ENCODE data around the gene PRKCE.

DNA sequence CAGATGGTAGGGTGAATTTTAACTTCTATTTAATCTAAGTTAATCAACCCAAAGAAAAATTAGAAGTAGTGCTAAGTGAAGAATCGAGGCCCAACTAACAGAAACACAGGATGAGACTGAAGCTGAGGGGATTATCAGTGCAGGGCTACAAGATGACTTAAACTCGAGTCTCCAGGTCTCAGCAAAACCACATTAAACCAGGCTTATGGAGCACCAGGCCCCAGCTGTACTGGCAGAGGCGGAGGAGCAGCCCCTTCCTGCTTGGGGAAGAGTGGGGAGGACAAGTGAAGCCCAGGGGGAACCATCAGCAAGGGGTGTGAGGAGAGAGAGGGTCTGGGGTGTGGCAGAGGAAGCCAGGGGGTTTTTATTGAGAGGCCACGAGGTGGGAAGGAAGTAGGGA is 509.8 kb downstream of the PRKCE start:
- TF ChIP-seq CTCF (conservative IDR thresholded peaks at IDR 0.05; ENCODE audit: low read depth in 2 of 2), result no peak
- TF ChIP-seq JUNB (IDR thresholded peaks at IDR 0.05; ENCODE audit: unreplicated experiment), result no peak
- no peak for TF ChIP-seq EZH2 (IDR thresholded peaks at IDR 0.05; ENCODE audit: low read depth, unreplicated experiment)
